NK-92 (cell line): ENCODE results near the gene AKR1D1.
"Not testable (repeated sequence)": the region's sequence is repeated elsewhere in the genome, so short reads cannot be mapped to it uniquely, and the experiment has no call there.

Experiments used
- DNase-seq: peaks from one replicate; lab custom pipeline; 2025; ENCODE audit not compliant: unreplicated experiment; lab: John Stamatoyannopoulos, UW

The AKR1D1 gene, protein sequence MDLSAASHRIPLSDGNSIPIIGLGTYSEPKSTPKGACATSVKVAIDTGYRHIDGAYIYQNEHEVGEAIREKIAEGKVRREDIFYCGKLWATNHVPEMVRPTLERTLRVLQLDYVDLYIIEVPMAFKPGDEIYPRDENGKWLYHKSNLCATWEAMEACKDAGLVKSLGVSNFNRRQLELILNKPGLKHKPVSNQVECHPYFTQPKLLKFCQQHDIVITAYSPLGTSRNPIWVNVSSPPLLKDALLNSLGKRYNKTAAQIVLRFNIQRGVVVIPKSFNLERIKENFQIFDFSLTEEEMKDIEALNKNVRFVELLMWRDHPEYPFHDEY

GRCh38 chr7:138076196-138076595 lies at the start of gene AKR1D1:
AKR1D1 (plus strand) TSS chr7:138076459; CDS start chr7:138076519, 60 bp downstream.
- no peak for DNase-seq

- no peak for DNase-seq
Observed at GRCh38 chr7:138027100-138027499, 49.2 kb upstream of the AKR1D1 start.

DNA sequence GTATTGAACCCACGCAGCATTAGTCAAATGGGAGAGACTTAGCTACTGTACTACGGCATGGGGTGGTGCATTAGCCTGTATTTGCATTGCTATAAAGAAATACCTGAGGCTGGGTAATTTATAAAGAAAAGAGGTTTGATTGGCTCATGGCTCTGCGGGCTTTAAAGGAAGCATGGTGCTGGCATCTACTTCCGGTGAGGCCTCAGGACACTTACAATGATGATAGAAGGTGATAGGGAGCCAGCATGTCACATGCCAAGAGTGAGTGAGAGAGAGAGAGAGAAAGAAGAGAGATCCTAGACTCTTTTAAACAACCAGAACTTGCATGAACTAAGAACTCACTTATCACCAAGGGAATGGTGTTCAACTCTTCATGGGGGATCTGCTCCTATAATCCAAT lies 47.1 kb upstream of the AKR1D1 start:
- DNase-seq = no peak

DNA sequence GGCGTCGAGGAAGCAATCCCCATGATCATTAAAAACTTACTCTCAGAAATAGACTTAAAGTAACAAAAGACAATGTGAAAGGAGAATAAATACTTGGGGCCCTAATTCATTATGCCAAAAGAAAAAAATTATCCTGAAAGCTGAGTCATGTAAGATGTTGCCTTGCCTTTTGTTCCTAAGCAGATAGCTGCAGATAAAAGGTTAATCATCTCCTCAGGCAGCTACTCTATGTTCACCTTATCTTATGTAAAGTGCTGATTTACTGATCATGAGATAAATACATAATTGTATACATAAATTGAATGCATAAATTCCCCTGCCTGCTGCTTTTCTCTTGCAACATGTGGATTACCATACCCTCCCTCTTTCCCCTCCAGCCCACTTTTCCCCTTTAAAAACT lies 46.3 kb upstream of the AKR1D1 start:
- DNase-seq = no peak

DNA sequence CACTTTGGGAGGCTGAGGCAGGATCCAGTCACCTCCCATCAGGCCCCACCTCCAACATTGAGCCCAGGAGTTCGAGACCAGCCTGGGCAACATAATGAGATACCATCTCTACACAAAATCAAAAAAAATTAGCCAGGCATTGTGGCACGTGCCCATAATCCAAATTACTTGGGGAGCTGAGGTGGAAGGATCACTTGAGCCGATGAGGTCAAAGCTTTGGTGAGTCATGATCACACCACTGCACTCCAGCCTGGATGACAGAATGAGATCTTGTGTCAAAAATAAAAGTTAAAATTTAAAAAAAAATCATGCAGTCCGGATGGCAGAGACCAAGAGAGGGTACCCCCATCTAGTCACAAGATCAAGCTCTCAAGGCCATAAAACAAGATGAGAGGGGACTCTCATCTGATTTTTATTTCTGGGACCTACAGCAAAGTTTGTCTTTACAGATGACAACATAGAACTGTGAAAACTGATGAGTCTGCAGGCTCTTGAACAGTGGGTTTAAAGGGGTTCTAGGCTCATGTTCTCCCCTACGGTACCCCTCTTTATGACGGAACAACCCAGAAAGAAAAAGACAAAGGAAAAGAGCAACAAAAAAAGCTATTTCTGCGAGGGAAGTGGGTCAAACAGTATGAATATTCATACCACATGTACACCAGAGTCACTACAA lies 45.4 kb upstream of the AKR1D1 start:
- DNase-seq = no peak

GRCh38 chr7:138032186-138032585 lies 44.1 kb upstream of the AKR1D1 start:
- DNase-seq = no peak

- no peak for DNase-seq
Observed at GRCh38 chr7:138032770-138033169, 43.5 kb upstream of the AKR1D1 start.

DNA sequence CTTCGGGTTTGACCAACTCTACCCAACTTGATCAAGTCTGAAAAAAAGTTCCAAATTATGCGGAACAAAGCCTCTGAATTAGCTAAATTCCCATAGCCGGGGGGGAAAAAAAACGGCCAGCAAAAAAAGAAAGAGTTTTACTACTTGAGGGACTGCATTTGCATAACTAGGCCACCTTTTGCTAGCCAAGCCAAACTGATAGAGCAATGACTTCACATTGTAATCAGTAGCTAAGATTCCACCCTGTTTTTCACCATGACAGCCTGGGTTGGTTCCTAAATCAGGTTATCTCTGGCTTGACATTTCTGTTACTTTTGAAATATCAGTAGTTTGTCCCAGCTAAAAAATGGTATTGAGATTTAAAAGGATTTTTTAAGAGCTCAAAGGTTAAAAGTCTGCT lies 43.0 kb upstream of the AKR1D1 start:
- DNase-seq = no peak

GRCh38 chr7:138036135-138036534 lies 40.1 kb upstream of the AKR1D1 start:
- DNase-seq = no peak

- not testable (repeated sequence) for DNase-seq
Observed at GRCh38 chr7:138040063-138040462, 36.2 kb upstream of the AKR1D1 start.

- DNase-seq = no peak
Observed at GRCh38 chr7:138044897-138045296, 31.4 kb upstream of the AKR1D1 start.

GRCh38 chr7:138047907-138048306 lies 28.4 kb upstream of the AKR1D1 start:
- DNase-seq = no peak

GRCh38 chr7:138049505-138050116 lies 26.6 kb upstream of the AKR1D1 start:
- DNase-seq = no peak

- not testable (repeated sequence) for DNase-seq
Observed at GRCh38 chr7:138051712-138052247, 24.5 kb upstream of the AKR1D1 start.

GRCh38 chr7:138052696-138053095 lies 23.6 kb upstream of the AKR1D1 start:
- no peak for DNase-seq

- DNase-seq = not testable (repeated sequence)
Observed at GRCh38 chr7:138055698-138056097, 20.6 kb upstream of the AKR1D1 start.

DNA sequence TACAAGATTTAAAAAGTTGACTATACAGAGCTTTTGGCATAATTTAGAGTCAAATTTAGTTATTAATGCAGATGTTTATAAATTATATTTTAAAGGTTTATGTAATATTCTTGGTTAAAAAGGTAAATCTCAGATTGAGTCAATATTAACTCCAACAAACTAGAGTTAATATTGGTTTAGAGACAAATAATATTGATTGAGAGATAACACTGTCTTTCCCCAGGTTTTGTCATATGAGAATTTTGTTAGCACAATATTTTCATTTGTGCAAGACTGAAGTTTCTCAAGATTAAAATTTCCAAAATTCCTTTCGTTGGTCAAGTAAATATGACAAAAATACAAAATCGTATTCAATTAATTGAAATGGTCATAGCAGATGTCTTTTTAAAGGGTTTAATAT lies 12.9 kb upstream of the AKR1D1 start:
- no peak for DNase-seq

DNA sequence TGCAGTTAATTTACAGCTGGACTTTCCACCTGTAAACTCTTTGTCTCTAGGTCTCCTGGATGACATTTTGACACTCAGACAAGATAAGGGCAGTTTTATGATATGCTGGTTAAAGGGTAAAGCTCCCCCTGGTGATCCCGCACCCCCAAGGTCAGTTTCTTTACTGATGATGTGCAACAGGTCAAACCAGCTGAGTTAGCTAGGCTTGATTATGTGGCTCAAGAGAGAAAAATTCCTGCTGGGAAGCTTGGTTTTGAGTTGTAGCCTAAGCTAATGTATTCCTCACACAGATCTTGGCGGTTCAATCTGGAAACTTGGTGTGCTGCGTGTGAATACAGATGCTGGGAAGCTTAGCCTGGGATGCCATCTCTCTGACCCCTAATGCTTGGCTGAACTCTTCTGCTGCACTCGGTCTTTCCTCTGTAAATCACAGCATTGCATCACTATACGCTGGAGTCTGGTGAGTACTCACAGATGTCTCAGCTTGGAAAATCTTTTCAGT lies 11.4 kb upstream of the AKR1D1 start:
- no peak for DNase-seq

DNA sequence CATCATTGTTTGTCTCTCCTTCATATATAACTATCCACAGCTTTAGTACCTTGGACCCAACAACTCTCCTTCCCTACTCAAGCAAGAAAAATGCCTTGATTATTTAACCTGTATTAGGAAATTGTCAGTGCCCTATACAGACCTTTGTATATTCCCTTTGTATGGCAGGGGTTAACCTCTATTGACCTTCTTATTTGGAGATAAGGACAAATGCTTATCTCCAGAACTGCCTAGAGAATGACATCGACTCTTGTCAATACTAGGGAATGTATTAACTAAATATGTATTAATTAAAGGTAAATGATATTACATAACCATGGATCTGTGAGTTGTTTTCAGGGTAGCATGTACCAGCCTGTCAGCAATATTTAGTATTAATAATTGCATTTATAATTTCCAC lies 10.4 kb upstream of the AKR1D1 start:
- no peak for DNase-seq

- no peak for DNase-seq
Observed at GRCh38 chr7:138066954-138067394, 9.3 kb upstream of the AKR1D1 start.

DNA sequence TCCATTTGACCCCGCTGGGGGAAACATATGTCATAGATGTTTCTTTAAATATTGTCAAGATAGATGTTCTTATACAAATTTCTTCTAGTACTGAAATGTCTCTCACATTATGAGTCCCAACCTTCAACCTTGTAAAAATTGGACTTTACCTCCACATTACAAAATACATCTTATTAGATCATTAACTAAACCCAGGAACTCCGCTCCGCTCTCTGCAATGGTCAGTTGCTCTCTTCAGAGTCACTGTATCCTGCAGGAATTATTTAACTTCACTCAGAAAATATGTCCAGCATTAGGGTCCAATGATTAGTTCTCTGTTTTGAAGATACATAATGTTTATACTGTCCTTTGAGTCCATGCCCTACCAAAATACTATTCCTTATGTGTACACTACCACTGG lies 8.5 kb upstream of the AKR1D1 start:
- no peak for DNase-seq

DNA sequence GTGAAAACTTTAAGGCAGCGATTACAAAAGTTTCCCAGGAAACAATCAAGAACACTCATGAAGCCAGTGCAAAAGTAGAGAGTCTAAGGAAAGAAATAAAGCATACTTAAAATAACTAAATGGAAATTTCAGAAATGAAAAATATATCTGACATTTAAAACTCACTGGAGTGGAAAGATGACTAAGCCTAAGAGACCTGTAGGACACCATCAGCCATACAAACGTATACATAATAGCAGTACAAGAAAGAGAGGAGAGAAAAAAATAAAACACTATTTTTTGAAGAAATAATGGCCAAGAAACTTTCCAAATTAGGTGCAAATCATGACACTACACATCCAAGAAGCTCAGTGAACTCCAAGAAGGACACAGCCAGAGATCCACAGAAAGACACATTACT lies 5.4 kb upstream of the AKR1D1 start:
- DNase-seq = no peak
